Breast epithelium (tissue), 3 donors: ENCODE results near the gene STAU1.

ENCODE experiments used
- CTCF ChIP-seq, 3 donors: fragments of 450-650 bp; IDR thresholded peaks; one replicate each; pipeline ENCODE4 v1.5.1; 2016 to 2017; ENCODE audit warnings: antibody characterized with exemption in 3 of 3, mild to moderate bottlenecking in 3 of 3, moderate library complexity in 3 of 3
- POLR2A ChIP-seq: fragments of 450-650 bp; IDR thresholded peaks from one replicate; pipeline ENCODE4 v1.6.1; 2016; ENCODE audit warnings: antibody characterized with exemption, mild to moderate bottlenecking, moderate library complexity
- POLR2AphosphoS5 ChIP-seq, 3 donors: sonication (generic); formaldehyde crosslinking; IDR thresholded peaks; one replicate each; pipeline ENCODE4 v1.6.1; 2017; ENCODE audit warnings: antibody characterized with exemption in 3 of 3

DNA sequence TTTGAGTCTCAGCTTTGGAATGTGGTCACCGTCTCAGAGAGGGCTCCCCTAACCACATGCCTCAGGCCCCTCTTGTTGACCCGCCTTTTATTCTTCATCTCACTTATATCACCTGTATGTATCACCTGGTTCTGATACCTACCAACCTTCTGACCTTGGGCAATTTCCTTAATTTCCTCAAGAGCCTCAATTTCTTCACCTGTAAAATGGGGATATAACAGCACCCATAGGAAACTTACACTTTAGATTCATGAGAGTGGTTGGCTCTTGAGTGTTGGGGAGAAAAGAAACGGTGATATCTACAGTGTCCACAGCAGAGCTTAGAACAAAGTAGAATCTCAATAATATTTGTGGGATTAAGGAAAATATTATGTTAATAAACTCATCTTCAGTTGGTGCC, 27.1 kb upstream of the STAU1 start:
- TF ChIP-seq POLR2AphosphoS5 (IDR thresholded peaks at IDR 0.05) (no peak), CTCF (IDR thresholded peaks at IDR 0.05) (no peak), POLR2A (no peak)
